Peyer's patch (tissue), 4 donors: ENCODE data around the gene VGLL2.

Experiments
- POLR2A ChIP-seq, 2 donors: fragments of 450-650 bp; IDR thresholded peaks; one replicate each; pipeline ENCODE4 v1.5.1; 2017; ENCODE audit warnings: antibody characterized with exemption in 2 of 2, mild to moderate bottlenecking in 2 of 2, moderate library complexity in 2 of 2
- TF ChIP-seq, protein P1 (sequence below), 6 experiments: fragments of 450-650 bp in 4 of 6; fragments of 200-600 bp in 2 of 6; sonication (generic) in 1 of 6; IDR thresholded peaks; one replicate each; pipeline ENCODE4 v1.5.1; 2017 to 2019; ENCODE audit warnings: antibody characterized with exemption in 6 of 6, mild to moderate bottlenecking in 3 of 6, moderate library complexity in 1 of 6

DNA sequence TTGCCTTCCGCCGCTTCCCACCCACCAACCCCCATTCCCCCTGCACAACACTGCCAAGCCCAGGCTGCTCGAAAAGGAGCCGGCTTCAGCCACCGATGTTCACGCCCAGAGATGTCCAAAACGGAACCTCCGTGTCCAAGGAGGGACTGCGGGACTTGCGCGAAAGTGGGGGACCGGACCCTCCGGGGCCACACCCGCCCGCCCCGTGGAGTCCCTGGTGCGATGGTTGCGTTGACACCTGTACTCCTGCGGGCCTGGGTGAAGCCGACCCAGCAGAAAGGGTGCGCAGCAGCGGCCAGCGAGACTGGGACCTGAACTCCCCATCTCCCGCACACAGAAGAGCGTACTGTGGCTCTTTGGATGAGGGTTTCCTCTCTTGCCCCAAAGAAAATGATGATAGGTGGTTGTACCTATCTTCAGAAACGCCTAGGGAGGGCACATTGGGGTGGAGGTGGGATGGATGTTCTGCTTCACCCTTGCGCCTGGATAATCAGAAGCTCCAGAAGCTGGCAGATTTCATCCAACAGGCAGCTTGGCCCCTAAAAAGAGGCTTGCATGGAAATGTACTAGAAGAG, 1.9 kb upstream of the VGLL2 start:
- TF ChIP-seq, protein P1, sequence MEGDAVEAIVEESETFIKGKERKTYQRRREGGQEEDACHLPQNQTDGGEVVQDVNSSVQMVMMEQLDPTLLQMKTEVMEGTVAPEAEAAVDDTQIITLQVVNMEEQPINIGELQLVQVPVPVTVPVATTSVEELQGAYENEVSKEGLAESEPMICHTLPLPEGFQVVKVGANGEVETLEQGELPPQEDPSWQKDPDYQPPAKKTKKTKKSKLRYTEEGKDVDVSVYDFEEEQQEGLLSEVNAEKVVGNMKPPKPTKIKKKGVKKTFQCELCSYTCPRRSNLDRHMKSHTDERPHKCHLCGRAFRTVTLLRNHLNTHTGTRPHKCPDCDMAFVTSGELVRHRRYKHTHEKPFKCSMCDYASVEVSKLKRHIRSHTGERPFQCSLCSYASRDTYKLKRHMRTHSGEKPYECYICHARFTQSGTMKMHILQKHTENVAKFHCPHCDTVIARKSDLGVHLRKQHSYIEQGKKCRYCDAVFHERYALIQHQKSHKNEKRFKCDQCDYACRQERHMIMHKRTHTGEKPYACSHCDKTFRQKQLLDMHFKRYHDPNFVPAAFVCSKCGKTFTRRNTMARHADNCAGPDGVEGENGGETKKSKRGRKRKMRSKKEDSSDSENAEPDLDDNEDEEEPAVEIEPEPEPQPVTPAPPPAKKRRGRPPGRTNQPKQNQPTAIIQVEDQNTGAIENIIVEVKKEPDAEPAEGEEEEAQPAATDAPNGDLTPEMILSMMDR (IDR thresholded peaks at IDR 0.05), result no peak
- TF ChIP-seq POLR2A (IDR thresholded peaks at IDR 0.05), result no peak
